GM06990 (cell line): ENCODE data around the gene HOXA11.

Experiments
- DNase-seq: peaks from one replicate; pipeline ENCODE4 v3.0.0-alpha.2; 2011; ENCODE audit not compliant: insufficient read length; ENCODE audit errors: extremely low read depth
- H3K27me3 ChIP-seq: replicated peaks from 2 replicates; pipeline ENCODE4 v1.6.0; 2011; ENCODE audit warnings: low read length; ENCODE audit not compliant: control insufficient read depth, insufficient read depth
- H3K36me3 ChIP-seq: 2 replicates; pipeline ENCODE4 v1.5.1; 2011; ENCODE audit warnings: low read length; ENCODE audit not compliant: control insufficient read depth, insufficient read depth
- H3K4me3 ChIP-seq: replicated peaks from 2 replicates; pipeline ENCODE4 v1.5.1; 2011; ENCODE audit warnings: low read depth, mild to moderate bottlenecking, control low read depth, low read length
- CTCF ChIP-seq: IDR thresholded peaks from 2 replicates; pipeline ENCODE4 v1.5.1; 2011; ENCODE audit warnings: low read length, control low read depth, mild to moderate bottlenecking, inconsistent platforms; ENCODE audit not compliant: insufficient read depth, poor library complexity, severe bottlenecking

Gene HOXA11

DNA sequence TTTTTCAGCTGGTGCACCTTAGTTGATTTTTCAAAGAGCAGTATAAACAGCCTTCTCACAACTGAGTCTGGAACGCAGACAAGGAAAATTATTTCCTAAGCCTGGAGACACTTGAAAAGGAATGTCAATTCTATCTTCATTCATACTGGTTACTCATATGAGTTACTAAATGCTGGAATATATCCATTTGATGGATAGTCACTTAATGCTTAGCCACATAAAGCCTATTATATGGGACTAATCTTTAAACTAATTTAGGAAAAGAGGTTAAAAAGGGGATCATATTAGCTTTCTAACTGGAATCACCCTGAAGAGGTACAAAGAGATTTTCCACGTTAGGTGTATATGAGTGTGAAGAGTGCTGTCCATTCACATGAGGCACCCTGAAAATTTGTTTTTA, 52.8 kb downstream of the HOXA11 start:
- Histone ChIP-seq H3K4me3 (no peak overlapping the region), H3K36me3 (no peaks in the 10 kb centered on the region), H3K27me3 (no peaks in the 10 kb centered on the region)
- no peak for TF ChIP-seq CTCF
- no peak for DNase-seq

DNA sequence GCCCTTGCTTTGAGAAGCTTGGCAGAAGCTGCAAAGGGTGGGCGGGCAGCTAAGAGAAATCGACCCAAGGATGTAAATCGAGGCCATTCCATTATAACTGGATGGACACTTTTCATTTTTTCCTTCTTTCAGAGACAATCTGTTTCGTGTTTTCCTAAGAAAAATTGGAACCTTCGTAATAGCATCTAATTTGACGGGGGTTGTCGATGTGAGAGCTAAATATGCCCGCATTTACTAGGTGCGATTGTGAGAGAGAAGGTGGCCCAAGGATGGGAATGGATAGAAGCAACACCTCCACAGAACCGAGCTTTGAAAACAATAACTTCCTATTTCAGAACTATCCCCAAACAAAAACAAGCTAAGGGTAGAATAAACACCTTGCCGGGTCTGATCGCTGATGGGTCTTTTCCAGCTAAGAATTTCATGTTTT, 53.6 kb downstream of the HOXA11 start:
- Histone ChIP-seq H3K36me3 (no peaks in the 10 kb centered on the region), H3K27me3 (no peaks in the 10 kb centered on the region), H3K4me3 (no peak overlapping the region)
- TF ChIP-seq CTCF, result no peak
- no peak for DNase-seq
